ACHN (cell line): Measurements from ENCODE around the gene ARHGEF25.
"Not testable (repeated sequence)": the region's sequence is repeated elsewhere in the genome, so short reads cannot be mapped to it uniquely, and the experiment has no call there.

Source experiments
- DNase-seq: peaks from one replicate; pipeline ENCODE4 v3.0.0-alpha.2; 2015
- in situ Hi-C: cut with HindIII; loops from 2 replicates; pipeline ENCODE4 v1.10.0; 2017; ENCODE audit warnings: low sequenced_read_pairs, low pct_ligation_motif_present, low pct_unique_long_range_greater_than_20kb

The ARHGEF25 gene

GRCh38 chr12:57583008-57583831 lies 28.0 kb upstream of the ARHGEF25 start:
- in situ Hi-C loops: no loop called here
- DNase-seq: peak; percentile 93

- in situ Hi-C loops: no loop called here
- DNase-seq: no peak
Measured at GRCh38 chr12:57584050-57584449, 27.2 kb upstream of the ARHGEF25 start.

GRCh38 chr12:57584690-57585089 lies 26.5 kb upstream of the ARHGEF25 start:
- in situ Hi-C loops: no loop called here
- DNase-seq: no peak

GRCh38 chr12:57585156-57585555 lies 26.1 kb upstream of the ARHGEF25 start:
- no peak for DNase-seq
- in situ Hi-C loops: no loop called here

GRCh38 chr12:57586128-57586527 lies 25.1 kb upstream of the ARHGEF25 start:
- no peak for DNase-seq
- in situ Hi-C loops: no loop called here

- in situ Hi-C loops: no loop called here
- no peak for DNase-seq
Measured at GRCh38 chr12:57586832-57587429, 24.3 kb upstream of the ARHGEF25 start.

- in situ Hi-C loops, DNase-seq: not testable (repeated sequence)
Measured at GRCh38 chr12:57588951-57589610, 22.2 kb upstream of the ARHGEF25 start.

- in situ Hi-C loops: no loop called here
- no peak for DNase-seq
Measured at GRCh38 chr12:57590479-57590863, 20.8 kb upstream of the ARHGEF25 start.

GRCh38 chr12:57590864-57591781 lies 20.1 kb upstream of the ARHGEF25 start, which contains the start of gene PIP4K2C:
Gene PIP4K2C (plus strand): TSS chr12:57591192. CDS start chr12:57591290, 98 bp downstream.
- in situ Hi-C loops: no loop called here
- DNase-seq: peak; percentile 90

- DNase-seq: no peak
- in situ Hi-C loops: no loop called here
Measured at GRCh38 chr12:57591782-57592325, 19.4 kb upstream of the ARHGEF25 start.

GRCh38 chr12:57592551-57593165 lies 18.6 kb upstream of the ARHGEF25 start:
- no peak for DNase-seq
- in situ Hi-C loops: no loop called here

- DNase-seq: no peak
- in situ Hi-C loops: no loop called here
Measured at GRCh38 chr12:57593187-57593586, 18.0 kb upstream of the ARHGEF25 start.

GRCh38 chr12:57600395-57600794 lies 10.8 kb upstream of the ARHGEF25 start:
- DNase-seq: no peak
- in situ Hi-C loops: no loop called here

- in situ Hi-C loops: no loop called here
- no peak for DNase-seq
Measured at GRCh38 chr12:57602544-57602943, 8.7 kb upstream of the ARHGEF25 start.

GRCh38 chr12:57603324-57603723 lies 7.9 kb upstream of the ARHGEF25 start:
- in situ Hi-C loops: no loop called here
- DNase-seq: no peak

- peak; percentile 60 for DNase-seq
- in situ Hi-C loops: no loop called here
Measured at GRCh38 chr12:57603815-57604453, 7.3 kb upstream of the ARHGEF25 start.

- peak; percentile 70 for DNase-seq
- in situ Hi-C loops: no loop called here
Measured at GRCh38 chr12:57604454-57604991, 6.7 kb upstream of the ARHGEF25 start, which contains the start of gene DTX3. Gene DTX3 (plus strand): TSS chr12:57604824. CDS start chr12:57606518, 1,694 bp downstream.
